GM18505 (cell line): ENCODE measurements around the gene FZR1.

Experiments used
- ATAC-seq: cut with Tn5 transposase; IDR thresholded peaks from one replicate; pipeline ENCODE4 v1.9.1; 2021; ENCODE audit not compliant: unreplicated experiment
- POLR2A ChIP-seq: IDR thresholded peaks from 4 replicates; pipeline ENCODE4 v1.6.1; 2011; ENCODE audit warnings: borderline replicate concordance; ENCODE audit not compliant: insufficient read depth, insufficient read length; ENCODE audit errors: extremely low read depth

The FZR1 gene

GRCh38 chr19:3478409-3479176 lies 27.5 kb upstream of the FZR1 start:
- ATAC-seq: no peak
- no peak for TF ChIP-seq POLR2A

DNA sequence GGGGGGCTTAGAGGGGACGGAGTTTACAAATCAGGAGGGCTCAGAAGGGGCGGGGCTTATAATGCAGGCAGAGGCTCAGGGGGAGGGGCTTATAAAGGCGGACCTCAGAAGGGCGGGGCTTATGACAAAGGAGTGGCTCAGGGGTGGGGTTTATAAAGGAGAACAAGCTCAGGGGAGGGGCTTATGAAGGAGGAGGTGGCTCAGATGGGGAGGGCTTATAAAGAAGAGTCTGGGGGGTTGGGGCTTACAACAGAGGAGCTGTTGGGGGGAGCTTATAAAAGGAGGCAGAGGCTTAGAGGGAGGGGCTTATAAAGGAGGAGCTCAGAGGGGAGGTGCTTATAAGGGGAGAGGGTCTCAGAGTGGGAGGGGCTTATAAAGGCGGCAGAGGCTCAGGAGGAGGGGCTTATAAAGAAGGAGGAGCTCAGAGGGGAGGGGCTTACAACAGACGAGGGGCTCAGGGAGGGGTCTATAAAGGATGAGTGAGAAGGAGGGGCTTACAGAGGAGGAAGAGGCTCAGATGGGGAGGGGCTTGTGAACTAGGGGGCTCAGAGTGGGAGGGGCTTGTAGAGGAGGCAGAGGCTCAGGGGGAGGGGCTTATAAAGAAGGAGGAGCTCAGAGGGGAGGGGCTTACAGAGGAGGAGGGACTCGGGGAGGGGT lies 26.8 kb upstream of the FZR1 start:
- TF ChIP-seq POLR2A: no peak
- ATAC-seq: no peak

DNA sequence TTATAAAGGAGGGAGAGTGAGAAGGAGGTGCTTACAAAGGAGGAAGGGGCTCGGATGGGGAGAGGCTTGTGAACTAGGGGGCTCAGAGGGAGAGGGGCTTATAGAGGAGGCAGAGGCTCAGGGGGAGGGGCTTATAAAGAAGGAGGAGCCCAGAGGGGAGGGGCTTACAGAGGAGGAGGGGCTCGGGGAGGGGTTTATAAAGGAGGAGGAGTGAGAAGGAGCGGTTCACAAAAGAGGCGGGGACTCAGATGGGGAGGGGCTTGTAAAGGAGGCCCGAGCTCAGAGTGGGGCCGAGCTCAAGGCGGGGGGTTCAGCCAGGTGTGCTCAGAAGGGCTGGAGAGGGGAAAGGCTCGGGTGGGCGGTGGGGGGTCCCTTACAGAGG lies 26.3 kb upstream of the FZR1 start:
- no peak for ATAC-seq
- no peak for TF ChIP-seq POLR2A

DNA sequence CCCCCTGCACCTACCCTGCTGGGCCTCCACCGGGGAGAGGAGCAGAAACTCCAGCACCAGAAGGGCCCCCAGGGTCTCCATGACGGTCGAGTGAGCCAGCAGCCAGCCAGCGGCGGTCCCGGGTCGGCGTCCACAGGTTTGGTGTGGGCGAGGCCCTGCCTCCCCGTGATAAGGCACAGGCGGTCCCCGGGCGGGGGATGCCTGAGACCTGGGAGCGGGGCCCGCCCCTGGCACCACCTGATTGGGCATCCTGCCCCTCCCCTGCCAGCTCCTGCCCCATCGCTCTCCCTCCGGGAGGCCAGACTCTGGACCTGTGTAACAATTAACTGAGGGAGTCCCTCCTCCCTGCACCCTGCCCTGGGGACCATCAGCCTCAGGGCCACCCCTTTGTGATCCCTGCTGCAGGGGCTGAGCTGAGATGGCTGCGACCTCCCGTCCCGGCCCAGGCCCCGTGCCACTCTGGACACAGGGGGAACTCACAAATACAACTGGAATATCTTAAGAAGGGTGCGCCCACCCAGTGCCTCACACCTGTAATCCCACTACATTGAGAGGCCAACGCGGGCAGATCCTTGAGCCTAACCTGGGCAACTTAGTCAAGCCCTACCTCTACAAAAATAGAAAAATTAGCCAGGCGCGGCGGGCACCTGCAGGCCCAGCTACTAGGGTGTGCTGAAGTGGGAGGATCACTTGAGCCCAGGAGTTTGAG lies 25.6 kb upstream of the FZR1 start, which contains the start of gene SMIM24:
Gene SMIM24 (minus strand): TSS at position 143 of the 709 bp plus-strand sequence. CDS start 62 bp downstream, at position 81.
- TF ChIP-seq POLR2A: no peak
- ATAC-seq: no peak

DNA sequence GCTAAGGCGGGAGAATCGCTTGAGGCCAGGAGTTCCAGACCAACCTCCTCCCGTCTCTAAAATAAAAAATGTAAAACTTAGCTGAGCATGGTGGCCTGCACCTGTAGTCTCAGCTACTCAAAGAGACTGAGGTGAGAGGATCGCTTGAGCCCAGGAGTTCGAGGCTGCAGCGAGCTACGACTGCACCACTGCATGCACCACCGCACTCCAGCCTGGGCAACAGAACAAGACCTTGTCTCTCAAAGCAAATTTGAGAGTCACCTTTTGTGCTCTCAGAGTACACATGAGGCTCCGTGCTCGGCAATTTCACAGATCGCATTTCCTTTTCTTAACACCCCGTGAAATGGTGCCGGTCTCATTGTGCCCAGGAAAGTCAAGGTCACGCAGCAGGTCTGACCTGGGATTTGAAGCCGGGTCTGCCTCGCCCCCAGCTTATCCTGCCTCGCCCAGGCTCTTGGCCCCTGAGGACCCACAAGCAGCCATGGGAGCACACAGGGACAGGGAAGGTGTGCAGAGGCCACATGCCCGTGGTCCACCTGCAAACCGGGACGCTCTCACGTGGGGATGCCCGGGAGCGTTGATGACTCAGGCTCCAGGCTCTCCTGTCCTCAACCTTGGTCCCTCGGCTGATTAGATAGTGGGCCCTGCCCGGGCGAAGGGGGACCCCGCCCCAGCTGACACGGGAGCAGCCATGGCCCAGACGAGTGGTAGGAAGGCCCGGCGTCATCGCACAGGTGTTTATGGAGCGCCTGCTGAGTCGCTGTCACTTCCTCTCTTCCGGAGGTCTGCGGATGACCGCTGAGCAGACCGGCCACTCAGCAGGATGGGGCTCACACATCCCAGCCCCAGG lies 24.6 kb upstream of the FZR1 start:
- no peak for ATAC-seq
- TF ChIP-seq POLR2A: no peak

DNA sequence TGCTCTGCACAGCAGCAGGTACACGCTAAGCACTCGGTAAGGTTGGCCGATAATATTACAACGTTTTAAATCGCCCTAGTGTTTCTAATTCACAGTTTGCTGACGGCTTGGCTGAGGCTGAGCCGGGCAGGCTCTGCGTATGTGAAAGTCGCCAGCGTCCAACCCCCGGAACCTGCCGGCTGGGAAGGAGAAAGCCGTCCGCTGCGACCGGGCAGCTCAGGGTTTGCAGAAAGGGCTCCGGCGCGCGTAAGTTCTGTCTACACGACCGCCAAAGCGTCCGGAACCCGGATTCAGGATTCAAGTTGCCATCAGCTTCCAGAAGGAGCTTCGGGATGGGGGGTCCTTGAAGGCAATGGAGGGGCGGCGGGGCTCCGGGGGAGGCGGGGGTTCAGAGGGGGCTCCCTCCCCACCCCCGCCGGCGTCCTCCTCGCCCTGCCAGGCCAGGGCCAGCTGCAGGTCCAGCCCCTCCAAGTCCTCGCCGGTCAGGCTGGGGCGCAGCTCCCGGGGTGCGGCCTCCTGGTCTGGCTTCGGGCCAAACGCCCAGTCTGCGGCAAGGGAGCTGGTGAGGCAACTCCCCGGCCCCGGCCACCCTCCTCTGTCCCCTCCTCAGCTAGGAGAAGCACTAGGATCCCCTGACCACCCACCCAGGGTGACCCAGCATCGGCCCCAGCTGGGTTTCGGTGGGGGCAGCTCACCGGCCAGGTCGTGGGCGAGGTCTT lies 23.4 kb upstream of the FZR1 start:
- no peak for ATAC-seq
- TF ChIP-seq POLR2A: no peak

DNA sequence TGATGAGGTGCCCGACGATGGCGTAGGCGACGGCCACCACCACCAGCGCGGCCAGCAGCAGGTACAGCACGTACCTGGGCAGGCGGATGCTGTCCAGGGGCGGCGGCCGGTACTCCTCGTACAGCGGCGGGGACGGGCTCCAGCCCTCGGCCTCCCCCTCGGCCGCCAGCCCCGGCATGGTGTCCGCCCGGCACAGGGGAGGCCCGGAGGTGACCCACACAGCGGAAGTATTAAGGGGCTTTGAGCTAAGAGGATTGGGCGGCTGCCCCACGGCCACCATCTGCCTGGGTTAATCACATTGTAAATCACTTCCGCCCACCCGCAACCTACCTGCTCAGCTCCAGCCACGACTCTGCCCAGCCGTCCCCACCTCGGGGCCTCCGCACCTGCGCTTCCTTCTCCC lies 22.9 kb upstream of the FZR1 start, which contains the start of gene SMIM44:
Gene SMIM44 (minus strand): TSS at position 216 of the 403 bp plus-strand sequence. CDS start 38 bp downstream, at position 178.
- ATAC-seq: no peak
- no peak for TF ChIP-seq POLR2A

- no peak for TF ChIP-seq POLR2A
- no peak for ATAC-seq
Observed at GRCh38 chr19:3491396-3492119, 14.6 kb upstream of the FZR1 start.

GRCh38 chr19:3492131-3492839 lies 13.8 kb upstream of the FZR1 start:
- no peak for TF ChIP-seq POLR2A
- no peak for ATAC-seq

DNA sequence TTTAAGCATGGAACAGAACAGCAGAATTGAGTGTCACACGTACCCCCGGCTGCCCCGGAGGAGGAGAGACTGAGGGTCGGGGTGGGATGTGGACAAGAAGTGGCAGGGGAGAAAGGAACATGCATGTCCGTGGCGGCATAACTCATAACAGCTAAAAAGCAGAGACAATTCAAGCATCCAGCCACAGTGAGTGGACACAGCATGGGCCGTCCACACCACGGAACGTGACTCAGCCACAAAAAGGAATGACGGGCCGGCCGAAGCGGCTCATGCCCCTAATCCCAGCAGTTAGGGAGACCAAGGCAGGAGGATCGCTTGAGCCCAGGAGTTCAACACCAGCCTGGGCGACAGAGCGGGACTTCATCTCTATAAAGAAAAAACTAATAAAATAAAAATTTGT lies 13.2 kb upstream of the FZR1 start:
- no peak for TF ChIP-seq POLR2A
- no peak for ATAC-seq

DNA sequence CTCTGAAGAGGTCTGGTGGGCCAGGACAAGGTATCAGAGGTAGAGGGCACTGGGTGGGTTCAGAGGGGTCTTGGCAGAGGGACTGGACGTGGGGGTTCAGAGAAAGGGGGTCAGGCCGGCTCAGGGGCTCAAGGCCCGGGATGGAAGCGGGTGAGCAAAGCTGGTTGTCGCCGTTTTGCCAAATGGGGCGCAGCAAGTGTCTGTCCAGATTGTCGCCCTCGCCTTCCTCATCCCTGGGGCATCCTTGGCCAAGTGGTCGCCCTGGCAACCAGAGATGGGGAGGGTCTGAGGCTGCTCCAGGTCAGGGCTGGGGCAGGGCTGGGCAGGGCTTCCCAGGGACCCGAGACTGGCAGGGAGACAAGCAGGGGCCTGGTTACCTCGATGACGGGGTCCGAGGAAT lies 12.5 kb upstream of the FZR1 start:
- ATAC-seq: no peak
- no peak for TF ChIP-seq POLR2A

DNA sequence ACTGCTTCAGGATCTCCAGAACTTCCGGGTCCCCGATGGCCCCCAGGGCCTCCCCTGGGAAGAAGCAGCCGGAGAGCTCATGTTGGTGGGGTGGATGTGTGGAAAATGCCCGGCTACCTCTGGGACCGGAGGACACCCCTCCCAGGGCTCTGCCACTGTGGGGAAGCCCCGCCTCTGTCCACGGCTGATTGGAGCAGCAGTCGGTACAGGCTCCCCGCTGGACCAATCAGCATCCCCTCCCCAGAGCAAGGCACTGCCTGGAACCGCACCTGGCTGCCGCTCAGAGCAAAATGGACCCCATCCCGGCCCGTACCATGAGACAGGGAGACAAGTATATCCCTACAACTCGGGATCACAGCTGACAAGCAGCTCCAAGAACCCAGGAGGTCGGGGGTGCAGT lies 12.1 kb upstream of the FZR1 start:
- TF ChIP-seq POLR2A: no peak
- no peak for ATAC-seq

DNA sequence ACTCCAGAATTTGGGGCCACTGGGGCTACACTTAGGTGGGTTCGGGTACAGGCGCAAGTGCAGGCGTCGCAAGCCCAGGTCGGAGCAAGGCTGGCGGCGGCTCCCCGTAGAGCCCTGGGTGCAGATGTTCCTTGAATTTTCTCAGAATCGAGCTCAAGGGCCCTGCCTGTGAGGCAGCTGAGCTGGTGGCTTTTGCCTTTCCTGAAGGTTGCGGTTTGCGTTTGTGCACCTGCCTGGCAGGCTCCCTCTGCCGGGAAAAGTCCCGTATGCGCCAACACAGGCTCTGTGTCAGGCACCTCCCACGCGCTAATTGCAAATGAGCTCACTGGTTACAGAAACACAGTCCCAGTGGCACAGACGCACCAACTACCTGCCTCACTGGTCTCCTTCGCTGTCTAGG lies 11.6 kb upstream of the FZR1 start:
- no peak for TF ChIP-seq POLR2A

More for the DNA sequence above, 11.6 kb upstream of the FZR1 start:
- no peak for ATAC-seq
